HEK293 (cell line): Measurements from ENCODE around the gene ANP32A.
A peak's percentile ranks its signal among the peaks of the same experiment; 100 is the strongest.

ENCODE experiments used
- CTCF ChIA-PET: fragments of 350-600 bp; formaldehyde crosslinking; extraction: SDS; loops from one replicate; lab custom pipeline; 2021; ENCODE audit warnings: antibody characterized with exemption; lab: Yijun Ruan, JAX
- POLR2A ChIA-PET: fragments of 300-600 bp; formaldehyde crosslinking; extraction: SDS; loops from one replicate; lab custom pipeline; 2020; ENCODE audit warnings: antibody characterized with exemption, inconsistent platforms; lab: Yijun Ruan, JAX
- H3K27ac ChIP-seq: fragments of 200-500 bp; sonication (Bioruptor generic); 2 replicates; pipeline ENCODE4 v1.5.1; 2014; ENCODE audit warnings: low read depth, low read length, control low read depth, inconsistent platforms; ENCODE audit errors: extremely low read depth
- H3K36me3 ChIP-seq, 2 experiments: fragments of 200-500 bp in 1 of 2; sonication (Bioruptor generic) in 1 of 2; 1 replicate in 1 of 2; 2 replicates in 1 of 2; pipeline ENCODE4 v1.5.1; 2014 to 2017; ENCODE audit warnings: inconsistent platforms in 2 of 2, low read length in 2 of 2; ENCODE audit not compliant: control insufficient read depth in 2 of 2, insufficient read depth in 1 of 2
- H3K4me1 ChIP-seq: fragments of 200-500 bp; sonication (Bioruptor generic); 2 replicates; pipeline ENCODE4 v1.5.1; 2014; ENCODE audit warnings: mild to moderate bottlenecking, low read length, inconsistent platforms; ENCODE audit not compliant: control insufficient read depth, insufficient read depth
- H3K4me3 ChIP-seq: 2 replicates; pipeline ENCODE4 v1.5.1; 2011; ENCODE audit warnings: low read depth, mild to moderate bottlenecking, control low read depth, low read length, moderate library complexity
- H3K9me3 ChIP-seq: fragments of 200-500 bp; sonication (Bioruptor generic); 2 replicates; pipeline ENCODE4 v1.5.1; 2014; ENCODE audit warnings: low read depth, low read length, inconsistent platforms; ENCODE audit not compliant: control insufficient read depth, insufficient read depth
- ATF2 ChIP-seq: fragments of 450-650 bp; formaldehyde crosslinking; IDR thresholded peaks from 2 replicates; pipeline ENCODE4 v1.5.1; 2016; ENCODE audit warnings: missing biosample characterization, missing genetic modification characterization, low read depth
- BCL11A ChIP-seq: fragments of 450-650 bp; formaldehyde crosslinking; IDR thresholded peaks from 2 replicates; pipeline ENCODE4 v1.5.1; 2016; ENCODE audit warnings: low read depth, missing biosample characterization, missing genetic modification characterization
- MZF1 ChIP-seq: fragments of 450-650 bp; formaldehyde crosslinking; IDR thresholded peaks from 2 replicates; pipeline ENCODE4 v1.5.1; 2017; ENCODE audit warnings: missing biosample characterization, missing genetic modification characterization, borderline replicate concordance
- OVOL3 ChIP-seq: fragments of 450-650 bp; formaldehyde crosslinking; IDR thresholded peaks from 2 replicates; pipeline ENCODE4 v1.5.1; 2016; ENCODE audit warnings: missing biosample characterization, missing genetic modification characterization
- PRDM1 ChIP-seq: fragments of 450-650 bp; formaldehyde crosslinking; IDR thresholded peaks from 2 replicates; pipeline ENCODE4; 2016; ENCODE audit warnings: missing biosample characterization, missing genetic modification characterization
- RBAK ChIP-seq: fragments of 450-650 bp; formaldehyde crosslinking; IDR thresholded peaks from 2 replicates; pipeline ENCODE4 v1.5.1; 2016; ENCODE audit warnings: missing biosample characterization, missing genetic modification characterization
- SALL2 ChIP-seq: fragments of 450-650 bp; formaldehyde crosslinking; IDR thresholded peaks from 2 replicates; pipeline ENCODE4 v1.5.0; 2017; ENCODE audit warnings: missing biosample characterization, mild to moderate bottlenecking, missing genetic modification characterization, borderline replicate concordance
- SCRT1 ChIP-seq: fragments of 450-650 bp; formaldehyde crosslinking; IDR thresholded peaks from 2 replicates; pipeline ENCODE4 v1.5.1; 2016; ENCODE audit warnings: missing biosample characterization, missing genetic modification characterization, borderline replicate concordance
- SP2 ChIP-seq: fragments of 450-650 bp; formaldehyde crosslinking; IDR thresholded peaks from 2 replicates; pipeline ENCODE4 v1.5.1; 2016; ENCODE audit warnings: missing biosample characterization, missing genetic modification characterization
- WT1 ChIP-seq: fragments of 450-650 bp; formaldehyde crosslinking; IDR thresholded peaks from 2 replicates; pipeline ENCODE4 v1.5.1; 2016; ENCODE audit warnings: missing biosample characterization, missing genetic modification characterization
- ZBTB17 ChIP-seq: fragments of 450-650 bp; formaldehyde crosslinking; IDR thresholded peaks from 2 replicates; pipeline ENCODE4 v1.5.1; 2016; ENCODE audit warnings: missing biosample characterization, missing genetic modification characterization
- ZNF2 ChIP-seq: fragments of 450-650 bp; formaldehyde crosslinking; IDR thresholded peaks from 2 replicates; pipeline ENCODE4 v1.5.1; 2016; ENCODE audit warnings: missing biosample characterization, missing genetic modification characterization
- ZNF214 ChIP-seq: fragments of 450-650 bp; formaldehyde crosslinking; IDR thresholded peaks from 2 replicates; pipeline ENCODE4 v1.5.1; 2017; ENCODE audit warnings: missing biosample characterization, mild to moderate bottlenecking, missing genetic modification characterization, borderline replicate concordance
- ZNF324 ChIP-seq: fragments of 450-650 bp; formaldehyde crosslinking; IDR thresholded peaks from 2 replicates; pipeline ENCODE4 v1.5.1; 2016; ENCODE audit warnings: missing biosample characterization, missing genetic modification characterization
- ZNF571 ChIP-seq: fragments of 450-650 bp; formaldehyde crosslinking; IDR thresholded peaks from 2 replicates; pipeline ENCODE4 v1.5.0; 2017; ENCODE audit warnings: missing biosample characterization, missing genetic modification characterization
- ZNF585B ChIP-seq: fragments of 450-650 bp; formaldehyde crosslinking; IDR thresholded peaks from 2 replicates; pipeline ENCODE4 v1.5.1; 2016; ENCODE audit warnings: missing biosample characterization, missing genetic modification characterization
- ZNF654 ChIP-seq: fragments of 450-650 bp; formaldehyde crosslinking; IDR thresholded peaks from 2 replicates; pipeline ENCODE4 v1.5.1; 2016; ENCODE audit warnings: low read depth, missing biosample characterization, missing genetic modification characterization
- ZNF707 ChIP-seq: fragments of 450-650 bp; formaldehyde crosslinking; IDR thresholded peaks from 2 replicates; pipeline ENCODE4 v1.5.1; 2016; ENCODE audit warnings: missing biosample characterization, missing genetic modification characterization
- ZNF837 ChIP-seq: fragments of 450-650 bp; formaldehyde crosslinking; IDR thresholded peaks from 2 replicates; pipeline ENCODE4 v1.5.1; 2016; ENCODE audit warnings: missing biosample characterization, missing genetic modification characterization
- ZSCAN4 ChIP-seq: fragments of 450-650 bp; formaldehyde crosslinking; IDR thresholded peaks from 2 replicates; pipeline ENCODE4 v1.5.1; 2017; ENCODE audit warnings: missing biosample characterization, missing genetic modification characterization
- TF ChIP-seq, protein P1 (sequence below): IDR thresholded peaks from 2 replicates; pipeline ENCODE4 v1.6.1; 2011; ENCODE audit warnings: mild to moderate bottlenecking, low read depth, low read length, borderline replicate concordance
- TF ChIP-seq, protein P2 (sequence below): fragments of 450-650 bp; formaldehyde crosslinking; IDR thresholded peaks from 2 replicates; pipeline ENCODE4 v1.5.1; 2016; ENCODE audit warnings: missing biosample characterization, missing genetic modification characterization
- TF ChIP-seq, protein P3 (sequence below): fragments of 450-650 bp; formaldehyde crosslinking; IDR thresholded peaks from 2 replicates; pipeline ENCODE4 v1.5.1; 2016; ENCODE audit warnings: missing biosample characterization, missing genetic modification characterization
- TF ChIP-seq, protein P4 (sequence below): fragments of 450-650 bp; formaldehyde crosslinking; IDR thresholded peaks from 2 replicates; pipeline ENCODE4 v1.5.1; 2016; ENCODE audit warnings: missing biosample characterization, missing genetic modification characterization

Gene ANP32A

GRCh38 chr15:68843425-68844311 is 23.0 kb upstream of the ANP32A start (continued):
- TF ChIP-seq, protein P1, sequence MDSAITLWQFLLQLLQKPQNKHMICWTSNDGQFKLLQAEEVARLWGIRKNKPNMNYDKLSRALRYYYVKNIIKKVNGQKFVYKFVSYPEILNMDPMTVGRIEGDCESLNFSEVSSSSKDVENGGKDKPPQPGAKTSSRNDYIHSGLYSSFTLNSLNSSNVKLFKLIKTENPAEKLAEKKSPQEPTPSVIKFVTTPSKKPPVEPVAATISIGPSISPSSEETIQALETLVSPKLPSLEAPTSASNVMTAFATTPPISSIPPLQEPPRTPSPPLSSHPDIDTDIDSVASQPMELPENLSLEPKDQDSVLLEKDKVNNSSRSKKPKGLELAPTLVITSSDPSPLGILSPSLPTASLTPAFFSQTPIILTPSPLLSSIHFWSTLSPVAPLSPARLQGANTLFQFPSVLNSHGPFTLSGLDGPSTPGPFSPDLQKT, result no peak
- no peak for TF ChIP-seq ZNF324 (tag by site-specific recombination)
- no peak for TF ChIP-seq ZNF837 (tag by site-specific recombination)
- no peak for TF ChIP-seq ZNF214
- TF ChIP-seq, protein P2, sequence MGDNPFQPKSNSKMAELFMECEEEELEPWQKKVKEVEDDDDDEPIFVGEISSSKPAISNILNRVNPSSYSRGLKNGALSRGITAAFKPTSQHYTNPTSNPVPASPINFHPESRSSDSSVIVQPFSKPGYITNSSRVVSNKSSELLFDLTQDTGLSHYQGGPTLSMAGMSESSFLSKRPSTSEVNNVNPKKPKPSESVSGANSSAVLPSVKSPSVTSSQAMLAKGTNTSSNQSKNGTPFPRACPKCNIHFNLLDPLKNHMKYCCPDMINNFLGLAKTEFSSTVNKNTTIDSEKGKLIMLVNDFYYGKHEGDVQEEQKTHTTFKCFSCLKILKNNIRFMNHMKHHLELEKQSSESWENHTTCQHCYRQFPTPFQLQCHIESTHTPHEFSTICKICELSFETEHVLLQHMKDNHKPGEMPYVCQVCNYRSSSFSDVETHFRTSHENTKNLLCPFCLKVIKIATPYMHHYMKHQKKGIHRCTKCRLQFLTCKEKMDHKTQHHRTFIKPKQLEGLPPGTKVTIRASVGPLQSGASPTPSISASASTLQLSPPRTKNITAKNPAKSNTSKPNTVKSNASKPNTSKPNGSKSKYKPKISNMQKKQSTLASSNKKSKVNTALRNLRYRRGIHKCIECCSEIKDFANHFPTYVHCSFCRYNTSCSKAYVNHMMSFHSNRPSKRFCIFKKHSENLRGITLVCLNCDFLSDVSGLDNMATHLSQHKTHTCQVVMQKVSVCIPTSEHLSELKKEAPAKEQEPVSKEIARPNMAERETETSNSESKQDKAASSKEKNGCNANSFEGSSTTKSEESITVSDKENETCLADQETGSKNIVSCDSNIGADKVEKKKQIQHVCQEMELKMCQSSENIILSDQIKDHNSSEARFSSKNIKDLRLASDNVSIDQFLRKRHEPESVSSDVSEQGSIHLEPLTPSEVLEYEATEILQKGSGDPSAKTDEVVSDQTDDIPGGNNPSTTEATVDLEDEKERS, result no peak
- TF ChIP-seq, protein P3, sequence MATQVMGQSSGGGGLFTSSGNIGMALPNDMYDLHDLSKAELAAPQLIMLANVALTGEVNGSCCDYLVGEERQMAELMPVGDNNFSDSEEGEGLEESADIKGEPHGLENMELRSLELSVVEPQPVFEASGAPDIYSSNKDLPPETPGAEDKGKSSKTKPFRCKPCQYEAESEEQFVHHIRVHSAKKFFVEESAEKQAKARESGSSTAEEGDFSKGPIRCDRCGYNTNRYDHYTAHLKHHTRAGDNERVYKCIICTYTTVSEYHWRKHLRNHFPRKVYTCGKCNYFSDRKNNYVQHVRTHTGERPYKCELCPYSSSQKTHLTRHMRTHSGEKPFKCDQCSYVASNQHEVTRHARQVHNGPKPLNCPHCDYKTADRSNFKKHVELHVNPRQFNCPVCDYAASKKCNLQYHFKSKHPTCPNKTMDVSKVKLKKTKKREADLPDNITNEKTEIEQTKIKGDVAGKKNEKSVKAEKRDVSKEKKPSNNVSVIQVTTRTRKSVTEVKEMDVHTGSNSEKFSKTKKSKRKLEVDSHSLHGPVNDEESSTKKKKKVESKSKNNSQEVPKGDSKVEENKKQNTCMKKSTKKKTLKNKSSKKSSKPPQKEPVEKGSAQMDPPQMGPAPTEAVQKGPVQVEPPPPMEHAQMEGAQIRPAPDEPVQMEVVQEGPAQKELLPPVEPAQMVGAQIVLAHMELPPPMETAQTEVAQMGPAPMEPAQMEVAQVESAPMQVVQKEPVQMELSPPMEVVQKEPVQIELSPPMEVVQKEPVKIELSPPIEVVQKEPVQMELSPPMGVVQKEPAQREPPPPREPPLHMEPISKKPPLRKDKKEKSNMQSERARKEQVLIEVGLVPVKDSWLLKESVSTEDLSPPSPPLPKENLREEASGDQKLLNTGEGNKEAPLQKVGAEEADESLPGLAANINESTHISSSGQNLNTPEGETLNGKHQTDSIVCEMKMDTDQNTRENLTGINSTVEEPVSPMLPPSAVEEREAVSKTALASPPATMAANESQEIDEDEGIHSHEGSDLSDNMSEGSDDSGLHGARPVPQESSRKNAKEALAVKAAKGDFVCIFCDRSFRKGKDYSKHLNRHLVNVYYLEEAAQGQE, result no peak
- peak; percentile 92 for TF ChIP-seq ZBTB17 (tag by site-specific recombination)
- no peak for TF ChIP-seq RBAK
- TF ChIP-seq ZSCAN4 (tag by site-specific recombination), result 0 out of 2 replicates have a peak, but pooled peaks have one; percentile 37
- no peak for TF ChIP-seq ZNF585B (tag by site-specific recombination)
- TF ChIP-seq, all 188 proteins: peak for 26

DNA sequence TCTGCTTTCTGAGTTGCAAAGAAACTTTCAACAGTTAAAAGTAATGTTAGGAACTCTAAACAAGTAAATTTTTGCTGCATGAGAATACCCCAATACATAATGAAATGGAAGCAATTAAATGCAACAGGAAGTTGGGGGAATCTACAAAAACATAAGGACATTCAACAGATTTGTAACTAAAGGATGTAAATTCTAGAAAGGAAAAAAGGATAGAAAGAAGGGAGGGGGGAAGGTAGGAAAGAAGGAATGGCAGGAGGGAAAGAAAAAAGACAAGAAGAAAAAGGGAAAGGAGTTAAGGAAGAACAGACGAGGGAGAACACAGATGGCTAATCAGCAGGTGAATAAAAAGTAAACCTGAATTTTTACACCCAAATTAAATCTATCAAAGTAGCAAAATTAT is 22.3 kb upstream of the ANP32A start:
- ChIA-PET POLR2A (interaction anchor here (1.8 kb wide), 1 partner anchor 25 kb away, joined by 5 read pairs; no protein-coding TSS in a partner anchor), CTCF (interaction anchor here (1.7 kb wide), 1 partner anchor 82 kb away, joined by 4 read pairs; no protein-coding TSS in a partner anchor)
- no peak overlapping the region for H3K27ac ChIP-seq
- H3K9me3 ChIP-seq, result no peaks in the 10 kb centered on the region
- H3K4me1 ChIP-seq, result no peaks in the 10 kb centered on the region
- H3K36me3 ChIP-seq, result no peaks in the 10 kb centered on the region
- no peak overlapping the region for H3K4me3 ChIP-seq
- TF ChIP-seq ZNF654 (tag by site-specific recombination), result no peak
- no peak for TF ChIP-seq SP2 (tag by site-specific recombination)
- no peak for TF ChIP-seq SALL2 (tag by site-specific recombination)
- TF ChIP-seq SCRT1 (tag by site-specific recombination), result peak; percentile 81
- TF ChIP-seq ZNF707 (tag by site-specific recombination), result no peak
- TF ChIP-seq BCL11A, result no peak
- TF ChIP-seq ATF2, result no peak
- TF ChIP-seq, protein P4, sequence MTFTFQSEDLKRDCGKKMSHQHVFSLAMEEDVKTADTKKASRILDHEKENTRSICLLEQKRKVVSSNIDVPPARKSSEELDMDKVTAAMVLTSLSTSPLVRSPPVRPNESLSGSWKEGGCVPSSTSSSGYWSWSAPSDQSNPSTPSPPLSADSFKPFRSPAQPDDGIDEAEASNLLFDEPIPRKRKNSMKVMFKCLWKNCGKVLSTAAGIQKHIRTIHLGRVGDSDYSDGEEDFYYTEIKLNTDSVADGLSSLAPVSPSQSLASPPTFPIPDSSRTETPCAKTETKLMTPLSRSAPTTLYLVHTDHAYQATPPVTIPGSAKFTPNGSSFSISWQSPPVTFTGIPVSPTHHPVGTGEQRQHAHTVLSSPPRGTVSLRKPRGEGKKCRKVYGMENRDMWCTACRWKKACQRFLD, result no peak
- no peak for TF ChIP-seq ZNF571 (tag by site-specific recombination)
- TF ChIP-seq ZNF214, result no peak
- no peak for TF ChIP-seq ZNF2 (tag by site-specific recombination)
- no peak for TF ChIP-seq WT1 (tag by site-specific recombination)
- TF ChIP-seq MZF1 (tag by site-specific recombination), result no peak
- TF ChIP-seq PRDM1, result peak; percentile 63
- TF ChIP-seq OVOL3 (tag by site-specific recombination), result no peak
